Endometrial microvascular endothelial cells (primary cell): Measurements from ENCODE around the gene TMEM72. TPM values are rescaled to one million over a fixed set of nuclear protein-coding genes. Genes with fewer than 3 reads are reported as not detected.

Experiments
- in situ Hi-C: cut with HindIII; loops from 2 replicates; pipeline ENCODE4 v1.10.0; 2017; ENCODE audit warnings: low sequenced_read_pairs, low pct_unique_long_range_greater_than_20kb; ENCODE audit errors: inconsistent ontology term
- total RNA-seq: library from RNA; depleted of rRNA; stranded (reverse); fragments of >200 nt; gene quantifications from one replicate; pipeline ENCODE4 v1.2.3, GENCODE V29; 2015; ENCODE audit errors: inconsistent ontology term

The TMEM72 gene
- total RNA-seq, 1 donor from 2014 or later: not detected

GRCh38 chr10:44982114-44982460, 71.0 kb downstream of the TMEM72 start:
- in situ Hi-C loops: no loop called here

DNA sequence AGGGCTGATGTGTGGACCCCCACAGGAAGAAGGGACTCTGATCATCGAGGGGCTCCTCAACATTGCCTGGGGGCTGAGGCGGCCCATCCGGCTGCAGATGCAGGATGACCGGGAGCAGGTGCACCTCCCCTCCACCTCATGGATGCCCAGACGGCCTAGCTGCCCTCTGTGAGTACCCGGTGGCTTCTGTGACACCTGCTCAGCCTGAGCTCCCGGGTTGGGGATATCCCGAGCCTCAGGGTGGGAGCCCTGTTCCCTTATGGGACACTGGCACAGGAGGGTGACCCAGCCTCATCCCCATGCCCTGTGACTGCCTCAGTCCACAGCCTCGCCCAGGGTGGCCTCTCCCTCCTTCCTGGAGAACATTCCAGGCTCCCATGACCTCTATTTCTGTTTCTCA, 71.4 kb downstream of the TMEM72 start:
- in situ Hi-C loops: no loop called here

GRCh38 chr10:44983066-44983894, 72.1 kb downstream of the TMEM72 start:
- in situ Hi-C loops: no loop called here

GRCh38 chr10:44983895-44984278, 72.8 kb downstream of the TMEM72 start:
- in situ Hi-C loops: no loop called here

DNA sequence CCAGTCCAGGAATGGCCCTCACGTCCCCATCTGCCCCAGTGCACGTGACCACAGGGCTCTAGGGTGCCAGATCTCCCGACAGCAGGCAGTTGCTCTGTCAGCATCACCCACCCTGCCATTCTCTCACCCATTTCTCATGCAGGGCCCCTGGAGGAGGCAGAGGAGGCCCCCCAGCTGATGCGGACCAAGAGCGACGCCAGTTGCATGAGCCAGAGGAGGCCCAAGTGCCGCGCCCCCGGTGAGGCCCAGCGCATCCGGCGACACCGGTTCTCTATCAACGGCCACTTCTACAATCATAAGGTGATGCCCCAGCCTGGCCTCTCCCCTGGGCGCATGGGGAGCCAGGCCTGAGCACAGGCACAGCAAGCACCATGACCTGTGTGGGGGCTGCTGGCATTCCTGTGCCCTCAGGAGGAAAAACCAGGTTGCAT, 73.5 kb downstream of the TMEM72 start:
- in situ Hi-C loops: no loop called here

DNA sequence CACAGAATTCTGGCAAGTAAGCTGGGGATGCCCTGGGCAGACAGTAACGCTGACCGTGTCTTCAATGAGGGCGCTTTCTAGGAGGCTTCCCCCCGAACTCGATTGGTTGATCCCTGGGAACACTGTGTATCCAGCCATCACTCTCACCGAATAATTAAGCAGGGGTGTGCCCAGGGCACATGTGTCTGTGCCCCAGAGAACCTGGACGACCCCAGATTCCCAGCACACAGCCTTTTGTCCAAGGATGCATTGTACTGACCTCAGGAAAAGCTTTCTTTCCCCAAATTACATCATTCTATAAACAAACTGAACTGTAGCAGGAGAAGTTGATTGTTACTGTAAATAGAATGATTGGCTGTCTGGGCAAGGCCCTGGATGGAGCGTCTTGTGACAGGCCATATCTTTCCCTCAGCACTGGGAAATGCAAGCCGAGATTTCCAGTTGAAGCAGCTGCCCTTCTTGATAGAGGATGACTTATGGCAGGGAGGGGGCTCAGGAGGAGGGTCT, 74.1 kb downstream of the TMEM72 start:
- in situ Hi-C loops: no loop called here

GRCh38 chr10:44986179-44986578, 75.0 kb downstream of the TMEM72 start:
- in situ Hi-C loops: no loop called here

Other genes with a start within 250 kb of the TMEM72 start
- gene RASSF4, start 48.5 kb downstream of the TMEM72 start, total RNA-seq: 0.28 TPM
- 10.1 TPM for gene DEPP1, start 67.5 kb downstream of the TMEM72 start, total RNA-seq
- gene ZNF22, start 89.6 kb downstream of the TMEM72 start, total RNA-seq: 29.2 TPM